GM12878 (cell line): ENCODE results near the gene MAST4. TPM values are rescaled to one million over a fixed set of nuclear protein-coding genes. Genes with fewer than 3 reads are reported as not detected.

Experiments
- ATAC-seq: fragments of 200-7000 bp; cut with Tn5 transposase; 3 replicates; pipeline ENCODE4 v1.9.1; 2020; ENCODE audit warnings: mild to moderate bottlenecking, moderate library complexity
- BruUV-seq: library from RNA; stranded (reverse); fragments of 400-500 nt; replicated peaks from 2 replicates; lab custom pipeline; 2021; lab: Mats Ljungman, UMichigan
- CTCF ChIA-PET: fragments of 300-600 bp; sonication (Branson Sonifier 250); formaldehyde crosslinking; extraction: SDS; loops from one replicate; lab custom pipeline; 2021; ENCODE audit warnings: inconsistent platforms; lab: Yijun Ruan, JAX
- POLR2A ChIA-PET: fragments of 350-600 bp; formaldehyde crosslinking; extraction: SDS; loops from one replicate; lab custom pipeline; 2021; ENCODE audit warnings: inconsistent platforms; lab: Charles Lee
- RAD21 ChIA-PET: fragments of 300-600 bp; sonication (Branson Sonifier 250); formaldehyde crosslinking; loops from one replicate; lab custom pipeline; 2023; ENCODE audit warnings: antibody characterized with exemption; ENCODE audit not compliant: unreplicated experiment; lab: Charles Lee
- SMC1A ChIA-PET: fragments of 300-600 bp; sonication (Branson Sonifier 250); formaldehyde crosslinking; loops from one replicate; lab custom pipeline; 2023; ENCODE audit not compliant: unreplicated experiment, uncharacterized antibody; lab: Charles Lee
- DNase-seq: peaks from one replicate; pipeline ENCODE4 v3.0.0-alpha.2; 2011; ENCODE audit warnings: low read depth, low spot score
- FAIRE-seq: peaks from 3 replicates; lab custom pipeline; 2011; peaks lifted over from hg19 to GRCh38; lab: Jason Lieb, UNC
- H2AFZ ChIP-seq: 2 replicates; pipeline ENCODE4 v1.6.0; 2011; ENCODE audit warnings: low read depth, low read length, control low read depth; ENCODE audit not compliant: control insufficient read depth
- H3K27ac ChIP-seq: 2 replicates; pipeline ENCODE4 v1.5.1; 2011; ENCODE audit warnings: control low read depth; ENCODE audit not compliant: control insufficient read depth, insufficient read depth
- H3K27me3 ChIP-seq, 2 experiments: replicated peaks in 1 of 2; 2 replicates each; pipeline versions ENCODE4 v1.6.0 to v1.6.1; 2011; ENCODE audit warnings: low read length in 1 of 2; ENCODE audit not compliant: control insufficient read depth in 2 of 2, insufficient read depth in 2 of 2
- H3K36me3 ChIP-seq, 2 experiments: 2 replicates each; pipeline ENCODE4 v1.5.1; 2011; ENCODE audit warnings: low read length in 1 of 2; ENCODE audit not compliant: control insufficient read depth in 2 of 2, insufficient read depth in 2 of 2
- H3K4me1 ChIP-seq: 2 replicates; pipeline ENCODE4 v1.6.1; 2011; ENCODE audit warnings: mild to moderate bottlenecking, low read length, moderate library complexity, mixed read lengths; ENCODE audit not compliant: control insufficient read depth, insufficient read depth
- H3K4me2 ChIP-seq: 2 replicates; pipeline ENCODE4 v1.6.0; 2011; ENCODE audit warnings: control low read depth; ENCODE audit not compliant: control insufficient read depth, insufficient read depth
- H3K4me3 ChIP-seq: fragments of 200-600 bp; sonication (generic); 2 replicates; pipeline ENCODE4 v1.5.1; 2016
- H3K79me2 ChIP-seq: 2 replicates; pipeline ENCODE4 v1.6.0; 2011; ENCODE audit warnings: low read length; ENCODE audit not compliant: control insufficient read depth, insufficient read depth
- H3K9ac ChIP-seq: 2 replicates; pipeline ENCODE4 v1.8.0; 2011; ENCODE audit warnings: low read length, control low read depth, mixed read lengths; ENCODE audit not compliant: control insufficient read depth, insufficient read depth
- H3K9me3 ChIP-seq: replicated peaks from 3 replicates; pipeline ENCODE4 v1.5.1; 2011; ENCODE audit warnings: mild to moderate bottlenecking, low read length; ENCODE audit not compliant: control insufficient read depth, insufficient read depth
- H4K20me1 ChIP-seq: 2 replicates; pipeline ENCODE4 v1.6.0; 2011; ENCODE audit not compliant: control insufficient read depth, insufficient read depth
- CEBPZ ChIP-seq: fragments of 150-350 bp; IDR thresholded peaks from 2 replicates; pipeline ENCODE4 v1.6.1; 2016; ENCODE audit warnings: low read depth, low read length
- CHD4 ChIP-seq: fragments of 200-600 bp; sonication (generic); IDR thresholded peaks from 2 replicates; pipeline ENCODE4 v1.6.1; 2016; ENCODE audit warnings: mild to moderate bottlenecking
- ESRRA ChIP-seq: IDR thresholded peaks from 2 replicates; pipeline ENCODE4 v1.6.1; 2012; ENCODE audit warnings: mild to moderate bottlenecking, low read length, improper control_type of control experiment
- RBBP5 ChIP-seq: fragments of 200-600 bp; sonication (generic); conservative IDR thresholded peaks from 2 replicates; pipeline ENCODE4 v1.6.1; 2016
- RCOR1 ChIP-seq: conservative IDR thresholded peaks from 2 replicates; pipeline ENCODE4 v1.6.1; 2012; ENCODE audit warnings: low read depth, low read length, improper control_type of control experiment
- TAF1 ChIP-seq: IDR thresholded peaks from 2 replicates; pipeline ENCODE4 v1.6.1; 2011; ENCODE audit warnings: mild to moderate bottlenecking, low read depth, low read length, borderline replicate concordance
- ZNF622 ChIP-seq: fragments of 450-650 bp; IDR thresholded peaks from 2 replicates; pipeline ENCODE4 v1.6.1; 2017; ENCODE audit warnings: mild to moderate bottlenecking, inconsistent platforms
- WGBS: methylation state at CpG from one replicate; pipeline ENCODE4 v1.1.6; 2016; ENCODE audit warnings: low lambda C conversion rate; ENCODE audit not compliant: insufficient replicate concordance, insufficient coverage; ENCODE audit errors: missing lambda C conversion rate; 5-methylcytosine and 5-hydroxymethylcytosine counted together
- in situ Hi-C: fragments of 300-500 bp; cut with MboI; formaldehyde crosslinking; loops from 9 replicates; pipeline ENCODE4 v1.14.3; 2018; ENCODE audit warnings: mixed read lengths
- intact Hi-C: fragments of 100-400 bp; cut with micrococcal nuclease; formaldehyde crosslinking; loops from one replicate; pipeline ENCODE4 v1.14.2; 2022; ENCODE audit not compliant: unreplicated experiment
- polyA plus RNA-seq, 11 experiments: library from polyadenylated mRNA; depleted of rRNA in 4 of 11; unstranded in 6 of 11; stranded (reverse) in 5 of 11; fragments of >200 nt; fragmentation: Nextera tagmentation in 4 of 11; fragmentation: Illumina TruSeq in 1 of 11; extraction: Ambion mirVana in 4 of 11; extraction: Trizol in 1 of 11; gene quantifications; 1 replicate in 1 of 11; 2 replicates in 10 of 11; pipeline versions ENCODE4 v1.2.1 to v1.2.3, GENCODE V29; 2011 to 2016; ENCODE audit warnings: inconsistent platforms in 2 of 11, missing spikeins in 2 of 11, low read depth in 1 of 11
- total RNA-seq, 4 experiments: library from RNA; depleted of rRNA in 3 of 4; stranded (reverse); fragments of >200 nt in 3 of 4; fragmentation: Illumina TruSeq in 1 of 4; extraction: Trizol in 1 of 4; gene quantifications; 2 replicates each; pipeline versions ENCODE4 v1.2.1 to v1.2.3, GENCODE V29; 2013 to 2021

Gene MAST4
- total and polyA plus RNA-seq, 10 of the 15 experiments (the other 5 are each of a cell fraction or from before 2014, with no cell fraction given) = 0.02 to 1.6 (median 0.29) TPM; not detected in 1

- Histone ChIP-seq H3K4me1 (peaks cover 17% of the 10 kb centered on the region), H3K4me3 (no peak overlapping the region), H3K36me3 (no peaks in the 10 kb centered on the region), H3K9ac (no peak overlapping the region), H3K27me3 (no peaks in the 10 kb centered on the region), H3K4me2 (no peak overlapping the region), H2AFZ (no peak overlapping the region), H3K27ac (no peak overlapping the region), H3K9me3 (no peaks in the 10 kb centered on the region), H3K79me2 (no peaks in the 10 kb centered on the region), H4K20me1 (no peaks in the 10 kb centered on the region)
- intact Hi-C loops = no loop called here
- FAIRE-seq (no peak), DNase-seq (no peak), ATAC-seq (no peak)
- SMC1A ChIA-PET = interaction anchor here (0.9 to 1.4 kb wide), 3 partner anchors 8 to 50 kb away, joined by 3 read pairs; no protein-coding TSS in a partner anchor
- in situ Hi-C loops = loop anchor here (5.0 to 25.0 kb wide), 3 partner anchors 52 to 402 kb away; no protein-coding TSS in a partner anchor
- no TSS peak for BruUV-seq
- CTCF ChIA-PET = interaction anchor here (0.8 to 1.4 kb wide), 4 partner anchors 46 to 58 kb away, joined by 3 to 7 read pairs (median 4); no protein-coding TSS in a partner anchor
- no peak for TF ChIP-seq CEBPZ
- no peak for TF ChIP-seq CHD4
- TF ChIP-seq TAF1 = no peak
- no peak for TF ChIP-seq RCOR1
- TF ChIP-seq ZNF622 = no peak
- no peak for TF ChIP-seq RBBP5
- no peak for TF ChIP-seq ESRRA
- POLR2A ChIA-PET = no interaction called here
- RAD21 ChIA-PET = no interaction called here
- WGBS = 90% methylated on average over 6 of the region's 6 CpGs
Measured at GRCh38 chr5:67214036-67214435, 617.8 kb downstream of the MAST4 start.
